ENCODE data around the gene BCDIN3D.

Gene BCDIN3D

DNA sequence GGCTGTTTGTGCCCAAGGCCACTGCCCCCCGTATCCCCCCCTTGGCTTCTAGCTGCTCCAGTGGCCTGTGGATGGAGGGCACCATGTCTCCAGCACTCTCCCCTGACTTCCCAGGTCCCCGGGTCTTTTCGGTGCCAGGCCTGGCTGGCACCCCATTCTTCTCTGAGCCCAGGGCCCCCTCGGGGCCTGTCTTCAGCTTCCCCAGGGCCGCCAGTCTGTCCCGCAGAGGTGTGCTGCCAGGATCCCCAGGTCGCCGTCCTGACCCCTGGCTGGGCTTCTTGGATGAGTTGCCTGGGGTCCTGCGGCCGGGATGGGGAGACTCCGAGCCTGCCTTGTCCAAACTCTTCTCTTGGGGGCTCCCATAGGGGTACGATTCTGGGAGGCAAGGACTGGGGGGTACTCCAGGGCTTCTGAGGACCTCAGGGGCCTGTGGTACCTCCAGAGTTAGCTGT lies 47.2 kb downstream of the BCDIN3D start:
- no peak for DNase-seq

DNA sequence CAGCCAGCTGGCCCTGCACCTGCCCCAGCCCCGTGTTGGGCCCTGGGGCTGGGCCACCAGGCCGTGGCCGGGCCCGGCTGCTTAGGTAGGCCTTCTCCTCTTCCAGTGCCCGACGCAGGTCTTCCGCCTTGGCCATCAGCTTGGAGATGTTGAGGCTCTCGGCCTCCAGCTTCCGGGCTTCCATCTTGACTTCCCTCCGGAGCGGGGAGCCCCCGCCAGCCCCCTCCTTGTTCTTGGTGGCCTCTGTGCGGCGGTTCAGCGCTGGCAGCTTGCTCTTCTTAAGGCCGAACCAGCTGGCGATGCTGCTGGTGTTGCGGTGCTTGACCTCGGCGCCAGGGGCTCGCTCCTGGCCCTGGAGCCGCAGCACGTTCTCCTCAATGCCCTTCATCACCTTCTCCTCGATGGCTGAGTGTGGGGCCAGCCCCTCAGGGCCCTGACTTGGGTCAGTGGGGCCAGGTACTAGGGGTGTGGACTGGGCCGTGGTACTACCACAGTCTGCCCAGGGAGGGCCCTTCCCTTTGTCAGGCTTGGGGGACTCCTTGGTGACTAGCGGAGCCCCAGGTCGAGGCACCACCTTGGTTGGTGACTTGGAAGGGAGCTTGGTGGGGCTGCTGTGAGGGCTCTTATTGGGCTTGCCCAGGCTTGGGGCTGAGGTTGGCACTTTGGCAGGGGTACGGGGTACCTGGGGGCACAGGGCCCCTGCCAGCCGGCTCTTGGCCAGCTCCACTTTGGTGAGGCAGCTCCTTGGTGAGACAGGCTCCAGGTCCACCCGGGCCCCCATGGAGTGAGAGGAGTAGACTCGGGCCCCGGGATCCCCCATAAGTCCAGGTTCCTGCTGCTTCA lies 47.9 kb downstream of the BCDIN3D start:
- no peak for DNase-seq

DNA sequence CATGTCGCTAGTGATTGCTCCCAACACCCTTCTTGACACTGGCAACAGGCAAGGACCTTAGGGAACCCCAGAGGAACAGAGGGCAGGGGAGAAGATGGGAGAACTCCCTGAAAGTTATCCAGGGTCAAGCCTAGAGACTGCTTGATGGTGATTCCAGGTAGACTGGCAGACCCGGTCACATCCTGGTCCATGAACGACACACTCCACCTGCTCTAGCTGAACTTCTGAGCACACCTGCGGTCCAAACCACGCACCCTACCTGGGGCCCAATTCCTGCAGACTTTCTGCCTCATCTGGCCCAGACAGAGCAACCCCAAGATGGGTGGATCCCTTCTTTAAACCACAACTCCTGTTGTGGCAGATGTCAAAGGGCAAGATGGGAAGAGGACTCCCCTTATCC lies 48.9 kb downstream of the BCDIN3D start:
- DNase-seq: no peak

DNA sequence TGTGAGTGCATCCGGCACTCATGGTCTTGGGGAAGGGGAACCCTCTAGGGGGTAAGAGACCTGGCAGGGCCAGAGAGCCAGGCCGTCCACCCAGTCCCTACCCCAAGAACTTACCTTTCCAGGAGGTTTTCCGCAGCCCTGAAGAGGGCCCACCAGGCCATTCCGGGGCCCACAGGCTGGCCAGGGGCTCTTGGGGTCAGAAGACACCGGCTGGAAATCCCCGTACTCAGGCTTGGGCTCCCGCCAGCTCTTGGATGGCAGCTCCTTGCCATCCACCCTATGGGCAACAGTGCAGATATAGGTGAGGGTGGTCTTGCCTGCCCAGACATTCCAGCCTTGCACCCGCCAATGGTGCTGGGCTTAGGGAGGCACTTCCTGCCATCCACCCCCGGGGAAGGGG lies 49.3 kb downstream of the BCDIN3D start:
- DNase-seq: no peak

DNA sequence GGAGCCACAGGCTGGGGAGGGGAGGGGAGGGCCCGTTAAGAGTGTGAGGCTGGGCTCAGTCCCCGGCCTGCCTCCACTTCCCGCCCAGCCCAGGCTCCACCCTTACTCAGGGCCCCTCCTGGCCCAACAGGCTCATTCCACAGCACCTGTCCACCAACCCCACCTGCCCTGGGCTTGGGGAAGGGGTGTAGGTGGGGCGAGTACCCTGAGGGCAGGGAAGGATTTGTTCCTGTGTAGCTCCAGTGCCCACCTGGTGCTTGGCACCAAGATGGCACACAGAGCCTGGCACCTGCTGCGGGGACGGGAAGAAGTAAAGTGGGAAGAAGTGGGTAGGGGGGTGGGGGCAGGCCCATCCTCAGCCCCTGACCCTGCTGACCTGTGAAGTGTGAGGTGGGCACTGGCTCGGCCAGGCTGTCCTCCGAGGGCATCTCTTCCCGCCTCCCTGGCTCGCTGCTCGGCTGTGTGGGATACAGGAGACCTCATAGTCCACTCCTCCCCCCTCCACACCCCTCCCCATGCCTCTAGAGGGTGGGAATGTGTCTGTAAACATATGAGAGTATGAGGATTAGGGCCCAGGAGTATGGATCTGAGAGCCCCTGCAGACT lies 49.8 kb downstream of the BCDIN3D start:
- DNase-seq: no peak

DNA sequence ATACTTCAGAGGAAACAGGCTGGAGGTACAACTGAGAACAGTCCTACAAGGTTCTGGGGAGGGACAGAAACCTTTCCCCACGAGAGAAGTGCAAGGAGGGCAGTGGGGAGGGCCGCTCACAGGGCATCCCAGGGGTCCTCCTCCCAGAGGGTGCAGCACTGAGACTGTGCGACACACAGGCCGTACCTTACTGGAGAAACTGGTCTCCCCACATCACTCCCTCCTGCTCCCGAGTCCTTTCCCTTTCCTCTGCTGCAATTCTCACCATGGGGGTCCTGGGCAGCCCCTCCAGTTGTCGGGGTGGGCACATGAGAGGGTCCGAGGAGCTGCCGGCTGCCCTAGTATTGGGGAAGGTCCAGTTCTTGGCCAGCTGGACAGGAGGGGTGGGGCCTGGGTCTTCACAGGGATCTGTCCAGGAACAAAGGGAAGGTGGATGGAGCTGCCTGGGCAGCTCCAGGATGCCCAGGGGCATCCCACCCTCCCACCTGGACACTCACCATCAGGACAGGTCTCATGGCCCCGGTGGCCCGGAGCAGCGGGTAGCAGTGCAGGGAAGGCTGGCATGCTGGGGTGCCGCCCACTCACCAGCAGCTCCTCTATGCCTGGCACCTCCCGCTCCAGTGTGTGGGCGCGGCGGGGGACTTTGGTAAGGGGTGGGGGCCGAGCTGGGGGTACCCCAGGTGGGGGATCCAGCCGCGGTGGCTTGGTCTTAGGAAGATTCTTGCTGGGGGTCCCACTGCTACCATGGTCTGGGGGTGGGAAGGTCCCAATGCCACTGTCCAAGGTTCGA lies 50.5 kb downstream of the BCDIN3D start:
- DNase-seq: no peak

DNA sequence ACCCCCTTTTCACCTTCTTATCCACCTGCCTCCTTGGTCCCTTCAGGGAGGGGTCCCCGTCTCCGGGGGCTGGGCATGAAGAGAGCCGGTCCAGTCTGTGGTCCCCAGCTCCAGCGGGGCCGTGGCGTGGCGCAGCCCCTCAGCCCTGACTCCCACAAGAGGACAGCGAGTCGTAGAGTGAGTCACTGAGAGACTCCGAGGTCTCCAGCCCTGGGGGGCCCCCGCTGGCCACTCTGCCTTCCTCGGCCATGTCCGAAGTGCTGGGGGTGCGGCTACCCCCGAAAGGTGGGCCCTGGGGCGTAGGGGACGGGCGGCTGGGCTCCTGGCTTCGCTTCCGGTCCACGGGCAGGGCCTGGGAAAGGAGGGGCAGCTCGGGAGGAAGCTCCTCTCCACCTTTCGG lies 51.2 kb downstream of the BCDIN3D start:
- DNase-seq: no peak

DNA sequence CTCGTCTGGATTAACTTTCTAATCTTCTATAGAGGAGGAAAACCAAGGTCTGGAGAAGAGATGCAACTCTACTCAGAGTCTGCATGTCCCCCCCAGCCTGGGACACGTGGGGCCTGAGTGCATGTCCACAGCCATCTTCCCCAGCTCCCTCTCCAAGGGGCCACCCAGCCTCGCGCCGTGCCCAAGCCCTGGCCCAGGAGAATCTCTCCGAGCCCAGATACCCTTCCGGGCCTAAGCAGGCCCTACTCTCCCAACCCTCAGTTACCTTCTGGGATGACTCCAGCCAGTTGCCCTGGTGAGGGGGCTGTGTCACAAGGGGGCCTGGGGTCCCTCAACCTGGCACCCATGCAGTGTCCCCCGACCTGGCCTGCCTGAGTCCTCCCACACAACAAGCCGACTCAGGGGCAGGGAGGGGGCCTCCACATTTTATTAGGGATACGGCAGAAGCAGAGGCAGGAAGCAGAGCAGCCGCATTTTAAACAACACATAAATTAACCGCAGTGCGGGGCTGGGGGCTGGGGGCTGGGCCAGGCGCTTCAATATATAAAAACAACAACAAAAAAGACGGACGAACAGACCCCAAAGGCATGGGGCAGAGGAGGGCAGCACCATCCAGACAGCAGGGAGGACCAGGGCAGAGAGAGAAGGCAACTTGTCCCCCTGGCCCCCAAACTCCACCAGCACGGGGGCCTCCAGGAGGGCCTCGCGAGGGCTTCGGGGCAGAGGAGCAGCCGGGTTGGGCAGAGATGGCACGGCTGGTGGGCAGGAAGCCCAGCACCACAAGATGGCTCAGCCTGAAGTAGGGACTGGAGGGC lies 52.0 kb downstream of the BCDIN3D start:
- DNase-seq: no peak

DNA sequence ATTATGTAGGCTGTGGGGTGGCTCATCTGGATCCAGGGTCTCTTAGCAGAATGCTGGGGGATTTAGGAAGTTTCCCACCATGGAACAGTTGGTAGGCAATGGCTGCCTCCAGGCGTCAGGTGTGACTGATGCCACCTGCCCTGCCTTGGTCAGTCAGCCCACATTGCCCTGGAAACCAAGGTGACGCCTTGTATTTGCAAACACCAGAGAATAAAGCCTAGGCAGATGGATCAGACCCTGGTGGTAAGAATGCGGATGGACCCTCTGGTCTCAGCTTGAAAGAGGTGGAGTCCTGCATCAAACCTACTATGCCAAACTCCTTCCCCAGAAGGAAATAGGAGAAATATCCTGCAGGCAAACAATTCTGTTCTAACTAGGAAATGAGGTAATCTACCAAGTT lies 52.9 kb downstream of the BCDIN3D start:
- DNase-seq: no peak

DNA sequence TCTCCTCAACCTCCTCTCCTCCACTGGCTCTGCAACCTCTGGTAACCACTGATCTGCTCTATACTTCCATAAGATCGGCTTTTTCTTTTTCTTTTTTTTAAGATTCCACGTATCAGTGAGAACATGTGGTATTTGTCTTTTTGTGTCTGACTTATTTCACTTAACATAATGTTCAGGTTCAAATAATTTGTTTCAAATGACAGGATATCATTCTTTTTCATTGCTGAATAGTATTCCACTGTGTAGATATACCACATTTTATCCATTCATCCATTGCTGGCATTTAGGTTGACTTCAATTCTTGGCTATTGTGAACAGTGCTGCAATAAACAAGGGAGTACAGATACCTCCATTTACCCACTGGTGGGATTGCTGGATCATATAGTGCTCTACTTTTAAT lies 55.2 kb downstream of the BCDIN3D start:
- DNase-seq: no peak
